Islet of Langerhans (tissue), 1 donor: ENCODE measurements around the gene PCSK5.
A peak's percentile ranks its signal among the peaks of the same experiment; 100 is the strongest.
"Not testable (repeated sequence)": the region's sequence is repeated elsewhere in the genome, so short reads cannot be mapped to it uniquely, and the experiment has no call there.

ENCODE experiments used
- FAIRE-seq: peaks from one replicate; lab custom pipeline; 2011; peaks lifted over from hg19 to GRCh38; lab: Jason Lieb, UNC

PCSK5 gene

DNA sequence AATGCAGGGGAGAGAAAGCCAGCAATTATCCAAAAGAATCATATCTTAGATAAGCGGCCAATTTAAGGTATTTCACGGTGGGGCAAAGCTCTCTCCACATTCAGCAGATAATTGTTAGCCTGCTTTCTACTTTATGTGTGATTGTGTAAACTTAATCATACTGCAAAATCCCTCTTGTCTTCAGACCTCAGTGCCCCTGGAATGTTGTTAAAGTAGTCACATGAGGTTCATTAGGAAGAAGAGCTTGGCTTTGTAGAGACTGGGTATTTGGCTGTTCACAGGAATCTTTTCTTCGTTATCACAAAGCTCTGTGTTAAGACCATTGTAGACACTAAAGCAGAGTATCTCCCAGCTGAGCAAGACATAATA is 376.8 kb downstream of the PCSK5 start:
- FAIRE-seq = no peak

DNA sequence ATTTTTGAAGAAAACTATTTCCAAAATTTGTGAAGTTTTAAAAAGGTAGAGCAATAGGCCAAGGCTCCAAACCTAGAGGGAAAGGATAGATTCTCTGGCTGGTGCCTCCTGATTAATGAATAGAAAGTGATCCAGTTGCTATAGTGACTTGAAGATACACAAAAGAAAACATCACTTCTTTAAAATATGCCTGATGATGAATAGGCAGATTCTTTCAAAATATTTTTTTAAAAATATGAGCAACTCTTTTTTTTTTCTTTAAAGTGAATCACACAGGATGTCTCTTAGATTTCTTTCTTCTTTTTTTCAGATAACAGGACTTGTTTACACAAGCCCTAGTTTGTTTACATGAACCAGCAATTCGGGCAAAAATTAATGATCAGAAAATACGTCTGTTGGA is 379.3 kb downstream of the PCSK5 start:
- peak; percentile 27 for FAIRE-seq

DNA sequence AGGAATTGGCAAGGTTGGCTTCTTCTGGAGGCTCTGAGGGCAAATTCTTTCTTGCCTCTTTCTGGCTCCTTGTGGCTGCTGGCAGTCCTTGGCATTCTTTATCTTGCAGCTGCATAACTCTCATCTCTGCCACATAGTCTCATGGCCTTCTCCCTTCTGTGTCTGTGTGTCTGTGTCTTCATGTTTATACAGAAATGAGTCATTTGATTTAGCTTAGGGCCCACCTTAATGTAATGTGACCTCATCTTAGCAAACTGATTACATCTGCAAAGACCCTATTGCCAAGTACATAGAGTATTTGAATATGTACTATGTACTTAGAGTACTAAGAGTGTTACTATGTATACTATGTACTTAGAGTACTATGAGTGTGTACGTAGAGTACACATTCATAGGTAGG is 381.3 kb downstream of the PCSK5 start:
- FAIRE-seq = no peak

- no peak for FAIRE-seq
Observed at GRCh38 chr9:76289042-76289441, 398.6 kb downstream of the PCSK5 start.

DNA sequence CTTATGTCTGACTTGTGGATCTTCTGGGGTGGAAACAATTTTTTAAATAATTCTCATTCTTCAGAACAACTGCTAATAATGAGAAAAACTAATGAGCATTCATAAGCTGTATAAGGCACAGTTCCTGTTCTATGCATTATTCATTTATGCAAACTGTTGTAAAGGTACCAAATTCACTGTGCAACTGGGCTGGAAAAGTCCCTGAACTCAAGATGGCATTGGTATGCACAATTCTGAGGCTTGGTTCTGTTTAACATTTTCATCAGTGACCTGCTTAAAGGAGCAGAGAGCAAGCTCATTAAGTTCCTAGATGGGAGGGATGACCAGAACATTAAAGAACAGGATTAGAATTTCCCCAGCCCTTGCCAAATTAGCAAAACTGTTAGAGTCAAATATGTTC is 399.2 kb downstream of the PCSK5 start:
- no peak for FAIRE-seq

DNA sequence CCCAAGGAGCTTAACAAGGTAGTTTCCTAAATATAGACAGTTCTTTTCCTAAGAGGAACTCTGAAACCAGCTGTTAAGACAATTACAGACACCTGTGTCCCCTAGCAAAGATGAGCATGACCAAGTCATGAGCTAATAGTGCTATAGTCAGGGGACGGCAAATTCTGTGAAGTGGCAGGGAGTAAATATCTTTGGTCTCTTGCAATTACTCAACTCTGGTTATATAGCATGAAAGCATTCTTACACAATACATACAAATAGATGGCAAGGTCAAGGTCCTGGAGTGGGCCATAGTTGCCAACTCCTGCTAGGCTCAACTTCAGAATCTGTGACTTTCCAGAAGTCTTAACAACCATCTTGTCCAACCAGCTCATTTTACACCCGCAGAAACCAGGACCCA is 400.1 kb downstream of the PCSK5 start:
- FAIRE-seq = no peak

DNA sequence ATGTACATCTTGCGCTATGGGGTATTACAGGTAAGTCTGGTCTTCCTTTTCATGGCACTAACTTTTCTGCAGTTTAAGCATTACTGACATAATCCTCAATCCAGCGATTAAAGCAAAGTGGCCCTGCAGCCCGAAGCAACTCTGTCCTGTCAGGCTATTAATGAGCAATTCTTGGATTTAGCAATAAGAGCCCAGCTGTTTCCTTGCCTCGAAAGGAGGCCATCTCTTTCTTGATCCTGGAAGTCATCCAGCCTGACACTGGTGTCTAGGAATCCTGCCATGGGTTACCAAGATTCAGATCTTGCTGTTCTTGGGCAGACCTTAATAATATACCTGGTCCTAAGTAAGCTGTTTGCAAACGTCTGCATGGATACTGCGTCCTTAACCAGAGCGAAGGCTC is 401.8 kb downstream of the PCSK5 start:
- no peak for FAIRE-seq

GRCh38 chr9:76292658-76293057 is 402.2 kb downstream of the PCSK5 start:
- FAIRE-seq = no peak

DNA sequence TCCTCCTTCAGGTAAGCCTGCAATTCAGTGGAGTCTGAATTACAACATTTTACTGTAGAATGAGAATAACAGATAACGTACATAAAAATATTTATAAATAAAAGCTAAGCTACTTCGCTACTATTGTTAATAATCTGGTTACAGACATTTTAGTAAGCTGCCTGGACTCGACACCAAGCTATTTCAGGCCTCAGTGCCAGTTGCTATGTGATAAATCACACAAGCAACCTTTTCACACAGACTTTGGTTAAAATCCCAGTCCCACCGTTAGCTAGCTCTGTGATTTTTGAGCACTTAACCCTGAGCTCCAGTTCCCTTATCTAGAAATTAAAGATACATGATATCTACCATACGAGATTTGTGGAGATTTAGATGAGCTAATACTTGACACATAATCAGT is 403.8 kb downstream of the PCSK5 start:
- no peak for FAIRE-seq

- FAIRE-seq = no peak
Observed at GRCh38 chr9:76296561-76297310, 406.3 kb downstream of the PCSK5 start.

DNA sequence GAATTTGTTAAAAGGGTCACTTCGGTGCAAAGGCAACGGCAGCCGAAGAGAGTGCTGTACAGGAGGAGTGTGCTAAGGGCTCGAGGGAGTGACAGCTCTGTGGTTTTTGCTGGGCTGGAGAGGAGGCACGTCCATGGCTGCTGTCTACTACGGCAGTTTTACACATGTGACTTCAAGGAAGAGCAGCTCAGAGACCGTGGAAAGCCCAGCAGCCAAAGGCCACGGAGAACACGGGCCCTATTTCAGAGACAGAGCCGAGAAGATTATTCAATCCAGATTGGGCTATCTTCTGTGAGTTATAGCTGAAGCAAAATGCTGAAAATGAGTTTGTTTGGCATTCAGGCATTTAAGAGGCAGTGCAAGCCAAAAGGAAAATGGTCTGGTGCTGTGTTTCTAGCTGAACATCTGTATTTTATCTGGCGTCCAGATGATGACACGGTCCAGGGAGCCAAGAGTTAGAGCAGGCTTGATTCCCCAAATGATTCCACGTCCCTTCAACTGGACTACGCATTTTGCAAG is 407.3 kb downstream of the PCSK5 start:
- FAIRE-seq = no peak

GRCh38 chr9:76298521-76299144 is 408.2 kb downstream of the PCSK5 start:
- FAIRE-seq = no peak

DNA sequence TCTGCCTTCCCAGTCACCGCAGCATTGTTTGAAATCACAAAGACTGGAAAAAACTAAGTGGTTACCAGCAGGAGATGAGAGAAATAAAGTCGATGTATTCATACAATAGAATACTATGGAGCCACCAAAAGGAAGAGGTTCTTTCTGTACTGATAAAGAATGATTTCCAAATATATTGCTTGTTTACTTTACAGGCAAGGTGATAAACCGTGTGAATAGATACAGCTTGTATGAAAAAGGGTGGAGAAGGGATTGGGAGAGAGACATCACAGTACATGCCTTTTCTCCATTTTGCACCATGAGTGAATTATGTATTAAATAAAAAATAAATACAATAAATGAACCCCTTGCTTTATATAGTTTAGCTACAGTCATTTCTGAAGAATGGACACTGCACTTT is 412.1 kb downstream of the PCSK5 start:
- FAIRE-seq = no peak

- peak; percentile 69 for FAIRE-seq
Observed at GRCh38 chr9:76302947-76303550, 412.6 kb downstream of the PCSK5 start.

GRCh38 chr9:76307047-76307446 is 416.6 kb downstream of the PCSK5 start:
- FAIRE-seq = not testable (repeated sequence)

GRCh38 chr9:76310577-76310976 is 420.1 kb downstream of the PCSK5 start:
- FAIRE-seq = no peak

DNA sequence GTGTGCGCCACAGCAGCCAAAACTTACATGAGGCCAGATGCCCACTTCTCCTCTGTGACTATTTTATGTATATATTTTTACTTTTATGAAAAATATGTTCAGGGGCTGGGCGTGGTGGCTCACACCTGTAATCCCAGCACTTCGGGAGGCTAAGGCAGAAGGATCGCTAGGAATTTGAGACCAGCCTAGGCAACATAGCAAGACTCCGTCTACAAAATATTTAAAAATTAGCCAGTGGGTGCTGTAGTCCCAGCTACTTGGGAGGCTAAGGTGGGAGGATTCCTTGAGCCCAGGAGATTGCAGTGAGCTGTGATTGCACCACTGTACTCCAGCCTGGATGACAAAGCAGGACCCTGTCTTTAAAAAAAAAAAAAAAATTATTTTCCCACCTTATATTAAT is 420.5 kb downstream of the PCSK5 start:
- no peak for FAIRE-seq

DNA sequence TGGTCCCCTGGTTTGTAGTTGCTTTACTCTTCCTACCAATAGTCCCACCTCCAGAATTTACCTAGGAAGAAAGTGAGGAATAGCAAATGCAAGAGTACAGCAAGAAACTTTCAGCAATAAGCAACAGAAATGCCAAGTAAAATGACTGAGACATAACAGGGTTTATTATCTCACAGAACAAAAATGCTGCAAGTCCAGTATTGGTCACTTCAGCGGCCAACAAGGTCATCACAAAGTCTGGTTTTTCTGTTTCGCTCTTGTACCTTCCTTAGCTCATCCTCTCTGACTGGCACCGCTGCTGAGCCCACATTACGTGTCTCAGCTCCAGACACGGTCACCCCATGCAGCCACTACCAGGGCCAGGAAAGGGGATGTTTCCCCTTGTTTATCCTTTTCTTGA is 421.1 kb downstream of the PCSK5 start:
- FAIRE-seq = no peak

- no peak for FAIRE-seq
Observed at GRCh38 chr9:76313771-76314170, 423.3 kb downstream of the PCSK5 start.

- no peak for FAIRE-seq
Observed at GRCh38 chr9:76314321-76314720, 423.8 kb downstream of the PCSK5 start.

DNA sequence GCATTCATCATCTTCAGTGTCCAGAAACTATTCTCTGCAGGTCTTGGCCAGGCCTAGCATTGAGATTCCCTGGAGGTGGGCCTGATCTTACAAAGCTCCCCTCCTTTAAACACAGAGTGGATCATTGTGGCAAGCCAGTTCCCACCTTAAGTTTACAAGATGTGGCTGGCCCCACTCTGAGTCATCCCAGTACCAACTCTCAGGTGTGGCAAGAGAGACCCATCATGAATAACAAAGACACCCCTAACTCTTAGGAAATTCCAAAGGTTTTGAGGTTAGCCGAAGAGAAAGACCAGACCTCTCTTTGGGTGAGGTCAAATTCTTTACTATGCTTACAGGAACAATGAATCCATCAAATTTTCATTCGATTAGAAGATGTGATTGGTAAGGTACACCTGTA is 425.6 kb downstream of the PCSK5 start:
- FAIRE-seq = no peak

- not testable (repeated sequence) for FAIRE-seq
Observed at GRCh38 chr9:76319466-76319865, 429.0 kb downstream of the PCSK5 start.

GRCh38 chr9:76321195-76321828 is 430.8 kb downstream of the PCSK5 start:
- FAIRE-seq = no peak
